Stimulated activated CD4-positive, alpha-beta T cell treated with anti-CD3 and anti-CD28 coated beads, Interleukin-1b, Interleukin-23, amount 100 ng/mL, for 48 hours (primary cell): ENCODE results near the gene MICAL3.
A peak's percentile ranks its signal among the peaks of the same experiment; 100 is the strongest.

Experiments
- DNase-seq: peaks from one replicate; pipeline ENCODE4 v3.0.0-alpha.2; 2020

Gene MICAL3

GRCh38 chr22:17804331-17805080 lies 219.9 kb downstream of the MICAL3 start:
- DNase-seq = no peak

DNA sequence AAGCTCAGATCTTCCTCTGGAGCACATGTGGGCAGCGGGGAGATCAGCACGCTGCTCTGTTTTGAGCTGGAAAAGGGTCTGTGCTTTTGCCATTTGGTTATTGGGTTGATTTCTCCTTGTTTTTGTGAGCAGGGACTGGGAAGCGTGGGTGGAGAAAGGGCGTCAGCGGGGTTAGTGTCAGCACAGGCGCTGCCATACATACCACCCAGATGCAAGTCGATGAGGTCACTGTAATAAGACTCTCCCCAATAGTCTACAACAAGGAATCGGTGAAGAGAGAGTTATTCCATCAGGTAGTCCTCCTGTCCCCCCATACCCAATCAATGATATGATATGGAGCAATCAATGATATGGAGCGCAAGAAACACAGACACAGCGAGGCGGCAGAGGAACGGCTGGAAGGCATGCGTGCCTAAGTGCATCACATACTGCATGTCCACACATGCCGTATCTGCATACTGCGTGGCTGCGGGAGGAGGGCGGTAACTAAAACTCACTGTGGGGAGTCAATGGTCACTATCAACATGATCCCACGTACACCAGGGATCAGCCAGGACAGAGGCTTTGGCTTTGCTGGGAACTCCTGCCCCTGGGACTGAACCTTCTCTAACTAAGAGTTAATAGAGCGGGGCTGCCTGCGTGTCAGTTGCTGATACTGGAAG lies 220.6 kb downstream of the MICAL3 start:
- DNase-seq = no peak

DNA sequence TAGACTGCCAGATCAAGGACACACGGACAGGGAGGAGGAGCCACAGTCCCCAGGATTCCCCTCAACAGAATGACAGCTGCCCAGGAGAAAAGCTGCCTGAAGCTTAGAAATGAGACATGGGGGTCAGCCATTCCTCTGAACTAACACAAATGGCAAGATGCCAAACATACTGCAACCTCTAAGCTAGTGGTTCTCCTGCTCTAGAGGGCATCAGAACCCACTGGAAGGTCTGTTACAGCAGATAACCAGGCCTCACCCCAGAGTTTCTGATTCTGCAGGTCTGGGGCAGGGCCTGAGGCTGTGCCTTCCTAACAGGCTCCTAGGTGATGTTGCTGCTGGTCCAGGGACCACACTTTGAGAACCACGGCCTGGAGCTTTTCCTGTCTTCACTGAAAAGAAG lies 221.5 kb downstream of the MICAL3 start:
- no peak for DNase-seq

DNA sequence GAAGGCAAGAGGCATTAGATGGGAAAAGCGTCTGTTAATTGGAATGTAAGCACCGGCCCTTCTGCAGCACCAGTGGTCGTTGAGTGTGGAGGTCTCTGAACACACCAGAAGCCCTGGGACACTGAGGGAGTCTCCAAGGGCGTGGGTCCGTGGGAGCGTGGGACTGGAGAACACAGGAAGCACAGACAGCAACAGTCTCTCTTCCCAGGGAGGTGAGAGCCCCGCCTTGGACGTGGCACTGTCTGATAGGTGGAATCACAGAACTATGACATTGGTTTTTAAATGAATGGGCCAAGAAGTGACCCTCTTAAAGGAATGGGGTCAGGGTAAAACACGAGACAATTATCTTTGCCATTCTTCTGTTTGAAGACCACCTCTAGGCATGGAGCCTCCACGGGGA lies 221.9 kb downstream of the MICAL3 start:
- DNase-seq = no peak

GRCh38 chr22:17797721-17798559 lies 226.4 kb downstream of the MICAL3 start:
- no peak for DNase-seq

GRCh38 chr22:17796695-17797094 lies 227.7 kb downstream of the MICAL3 start:
- no peak for DNase-seq

- no peak for DNase-seq
These were observed 228.5 kb downstream of the MICAL3 start for GRCh38 chr22:17795661-17796548.

- DNase-seq = no peak
These were observed 229.4 kb downstream of the MICAL3 start for GRCh38 chr22:17794726-17795542.

- no peak for DNase-seq
These were observed 231.4 kb downstream of the MICAL3 start for GRCh38 chr22:17792854-17793434.

DNA sequence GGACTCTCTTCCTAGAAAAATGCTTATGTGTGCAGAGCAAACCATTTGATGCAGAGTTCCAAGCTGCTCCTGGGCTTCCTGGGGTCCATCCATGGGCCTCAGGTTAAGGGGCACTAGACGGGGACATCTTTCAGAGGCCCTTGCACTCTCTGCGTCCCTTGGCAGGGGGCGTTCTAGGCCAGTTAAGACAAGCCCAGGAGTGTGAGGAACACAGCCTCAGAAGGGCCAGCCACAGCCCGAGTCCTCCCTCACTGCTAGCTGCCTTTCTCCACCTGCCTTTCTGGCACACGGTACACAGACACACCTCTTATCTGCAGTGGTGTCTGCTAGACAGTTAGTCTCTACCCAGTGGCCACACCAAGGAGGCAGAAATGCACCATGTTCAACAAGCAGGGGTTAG lies 232.1 kb downstream of the MICAL3 start:
- DNase-seq = no peak

GRCh38 chr22:17791196-17791595 lies 233.2 kb downstream of the MICAL3 start:
- DNase-seq = no peak

DNA sequence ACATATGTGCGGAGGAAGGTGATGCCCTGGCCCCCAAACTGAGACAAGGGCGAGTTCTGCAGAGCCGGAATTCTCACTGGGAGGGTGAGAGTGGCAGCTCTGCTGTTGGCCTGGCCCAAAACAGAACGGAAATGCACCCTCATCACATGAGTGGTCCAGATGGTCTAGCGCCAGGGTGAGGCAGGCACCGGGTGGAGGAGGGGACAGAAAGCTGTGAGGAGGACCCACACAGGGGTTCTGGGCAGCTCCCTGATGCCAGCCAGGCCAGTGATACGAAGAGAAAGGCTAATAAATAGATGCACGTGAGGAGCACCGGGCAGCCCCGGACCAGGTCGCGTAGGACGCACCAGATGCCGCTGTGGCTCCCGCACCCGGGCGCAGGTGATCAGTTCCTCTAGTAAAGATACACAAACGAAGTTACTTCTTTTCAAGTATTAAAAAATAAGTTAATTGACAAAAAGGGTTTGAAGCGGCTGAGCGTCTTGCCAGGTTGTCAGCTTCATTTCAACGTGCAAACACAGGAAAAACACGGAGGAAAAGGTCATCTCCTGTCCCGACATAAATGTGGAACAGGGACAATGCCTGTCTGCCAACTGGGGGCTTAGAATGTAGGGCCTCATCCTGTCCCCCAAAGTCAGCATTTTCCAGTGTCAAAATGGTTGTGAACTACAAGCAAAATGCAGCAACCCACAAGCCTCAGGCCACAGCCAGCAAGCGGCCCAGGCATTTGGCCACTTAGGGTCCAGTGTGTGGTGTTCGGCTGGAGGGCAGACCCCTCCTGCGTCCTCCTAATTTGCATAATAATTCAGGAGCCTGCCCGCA lies 234.8 kb downstream of the MICAL3 start:
- DNase-seq = no peak

DNA sequence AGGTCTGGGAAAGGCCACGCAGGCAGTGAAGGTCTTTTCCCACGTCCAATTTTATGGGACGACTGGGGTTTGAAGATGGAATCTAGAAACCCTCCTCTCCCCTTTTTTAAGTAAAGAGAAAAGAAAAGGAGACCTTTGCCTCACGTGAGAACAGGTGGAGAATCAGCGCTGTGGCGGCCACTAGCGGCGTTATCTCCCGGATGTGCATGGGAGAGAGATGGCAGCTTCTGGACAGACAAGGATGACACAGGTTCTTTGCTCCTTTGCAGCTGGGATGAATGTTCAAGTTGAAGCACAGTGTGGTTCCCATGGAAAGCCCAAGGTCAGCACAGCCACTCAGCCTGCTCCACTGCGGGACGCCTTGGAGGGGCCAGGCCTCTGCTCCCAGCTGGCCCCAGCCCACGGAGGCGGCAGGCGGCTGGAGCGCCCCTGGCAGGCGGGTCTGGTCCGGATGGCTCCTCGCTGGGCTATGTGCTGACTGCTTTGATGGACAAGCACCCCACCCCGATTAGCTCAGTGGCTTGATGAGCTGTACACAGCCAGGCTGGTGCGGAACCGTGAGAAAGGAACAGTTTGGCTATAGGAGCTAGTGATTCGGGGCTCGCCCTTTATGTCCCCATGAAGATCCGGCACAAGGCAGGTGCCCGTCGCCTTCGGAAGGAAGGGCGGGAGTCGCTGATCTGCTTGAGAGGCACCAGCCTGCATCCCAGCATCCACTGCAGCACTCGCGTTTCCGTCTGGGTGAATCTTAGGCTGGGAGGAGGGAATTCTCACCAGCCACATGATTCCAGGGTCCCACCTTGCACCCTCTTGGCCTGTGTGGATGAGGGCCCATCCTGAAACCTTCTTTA lies 235.6 kb downstream of the MICAL3 start:
- DNase-seq = no peak

DNA sequence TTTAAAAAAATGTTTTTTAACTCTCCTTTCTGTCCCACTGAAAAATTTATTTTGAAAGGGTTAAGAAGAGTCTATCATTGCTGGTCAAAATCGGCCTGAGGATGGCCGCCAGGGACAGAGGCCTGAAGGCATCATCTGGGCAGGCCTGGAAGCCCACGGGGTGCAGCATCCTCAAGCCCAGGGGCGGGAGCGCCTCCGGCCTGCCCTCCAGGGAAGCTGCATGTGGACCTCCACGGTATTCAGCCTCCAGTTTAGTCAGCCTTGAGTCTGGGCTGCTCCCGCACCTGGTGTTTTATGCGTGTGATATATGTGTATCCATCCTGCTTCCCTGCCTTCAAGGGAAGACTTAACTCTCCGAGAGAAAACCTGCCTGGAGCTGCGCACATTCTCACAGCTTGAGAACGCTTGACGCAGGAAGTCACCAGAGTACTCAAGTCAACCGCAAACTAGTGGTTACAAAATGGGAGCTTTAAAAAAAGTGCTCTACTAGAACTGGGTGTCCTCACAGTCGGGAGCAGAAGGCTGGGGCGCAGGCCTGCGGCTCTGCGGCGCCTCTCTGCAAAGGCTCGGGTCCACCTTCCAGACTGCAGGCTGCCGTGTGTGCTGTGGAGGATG lies 236.5 kb downstream of the MICAL3 start:
- DNase-seq = no peak

- no peak for DNase-seq
These were observed 237.1 kb downstream of the MICAL3 start for GRCh38 chr22:17787241-17787640.

- no peak for DNase-seq
These were observed 237.8 kb downstream of the MICAL3 start for GRCh38 chr22:17786435-17787161.

DNA sequence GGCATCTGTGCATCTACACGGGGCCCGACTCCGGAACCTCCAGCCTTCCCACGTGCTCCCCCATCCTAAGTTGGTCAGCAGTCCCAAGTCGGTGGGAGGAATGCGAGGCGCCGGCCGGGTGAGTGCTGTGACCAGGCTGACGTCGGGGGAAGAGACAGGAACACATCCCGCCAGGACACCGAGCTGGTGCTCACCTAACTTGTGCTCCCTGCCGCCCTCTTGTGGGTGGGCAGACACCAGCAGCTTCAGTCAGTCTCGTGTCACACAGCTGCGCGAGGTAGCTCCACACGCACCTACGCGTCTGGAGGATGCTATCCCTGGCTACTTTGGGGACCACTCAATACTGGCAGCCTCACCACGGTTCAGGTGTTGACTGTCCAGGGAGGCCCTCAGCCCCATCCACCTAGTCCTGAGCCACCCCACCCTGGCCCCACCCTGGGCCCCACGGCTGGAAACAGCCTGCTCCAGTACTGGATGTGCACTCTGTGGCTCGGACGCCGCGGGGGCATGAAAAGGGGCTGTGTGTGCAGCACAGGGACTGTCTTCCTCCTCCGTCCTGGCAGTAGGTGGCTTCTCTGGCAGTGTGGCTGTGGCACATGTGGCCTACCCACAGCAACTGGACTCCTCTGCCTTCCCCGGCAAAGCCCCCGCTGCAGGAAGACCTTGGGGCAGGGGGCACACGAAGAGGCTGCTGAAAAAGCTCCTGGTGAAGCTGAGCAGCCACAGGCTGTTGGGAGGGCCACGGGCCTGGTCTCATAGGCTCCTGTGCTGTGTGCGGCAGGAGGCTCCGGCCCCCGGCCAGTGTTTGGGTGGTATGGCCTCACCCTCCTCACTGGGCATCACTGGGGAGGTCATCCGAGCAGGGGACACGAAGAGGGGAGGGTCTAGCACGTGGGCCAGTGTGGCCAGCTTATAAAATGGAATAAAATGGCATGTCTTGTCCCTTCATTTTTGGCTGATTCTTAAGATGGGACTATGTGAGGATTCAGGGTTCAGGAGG lies 238.9 kb downstream of the MICAL3 start:
- DNase-seq = peak; percentile 69
